HG03439 (cell line): ENCODE data around the gene TMEFF2.

Source experiments
- ATAC-seq: cut with Tn5 transposase; IDR thresholded peaks from one replicate; pipeline ENCODE4 v1.9.1; 2021; ENCODE audit warnings: mild to moderate bottlenecking, moderate library complexity; ENCODE audit not compliant: unreplicated experiment

Gene TMEFF2

GRCh38 chr2:191979221-191979730 is 215.5 kb downstream of the TMEFF2 start:
- no peak for ATAC-seq

GRCh38 chr2:191977754-191978153 is 217.0 kb downstream of the TMEFF2 start:
- ATAC-seq, result no peak

- ATAC-seq, result no peak
Observed at GRCh38 chr2:191976436-191976835, 218.3 kb downstream of the TMEFF2 start.

GRCh38 chr2:191974676-191975075 is 220.1 kb downstream of the TMEFF2 start:
- no peak for ATAC-seq

GRCh38 chr2:191970867-191971266 is 223.9 kb downstream of the TMEFF2 start:
- no peak for ATAC-seq

GRCh38 chr2:191968120-191968519 is 226.6 kb downstream of the TMEFF2 start:
- ATAC-seq, result no peak

DNA sequence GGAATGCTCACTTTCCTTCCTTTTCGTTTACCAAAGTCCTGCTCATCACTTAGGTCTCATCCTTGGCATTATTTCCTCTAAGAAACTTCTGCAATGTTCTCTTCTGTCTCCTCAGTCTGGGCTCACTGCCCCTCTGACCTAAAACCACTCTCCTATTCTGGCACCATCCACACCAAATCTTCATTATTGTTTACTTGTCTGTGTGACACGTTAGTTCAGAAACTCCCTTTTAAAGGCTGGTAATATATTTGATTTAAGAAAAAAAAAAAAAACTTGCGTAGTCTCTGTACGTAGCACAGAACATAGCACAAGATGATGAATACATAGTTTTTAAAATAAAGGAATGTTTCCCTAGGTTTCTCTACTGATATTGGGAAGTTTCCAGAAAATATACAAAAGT is 229.0 kb downstream of the TMEFF2 start:
- ATAC-seq, result no peak

GRCh38 chr2:191961556-191961955 is 233.2 kb downstream of the TMEFF2 start:
- ATAC-seq, result no peak

DNA sequence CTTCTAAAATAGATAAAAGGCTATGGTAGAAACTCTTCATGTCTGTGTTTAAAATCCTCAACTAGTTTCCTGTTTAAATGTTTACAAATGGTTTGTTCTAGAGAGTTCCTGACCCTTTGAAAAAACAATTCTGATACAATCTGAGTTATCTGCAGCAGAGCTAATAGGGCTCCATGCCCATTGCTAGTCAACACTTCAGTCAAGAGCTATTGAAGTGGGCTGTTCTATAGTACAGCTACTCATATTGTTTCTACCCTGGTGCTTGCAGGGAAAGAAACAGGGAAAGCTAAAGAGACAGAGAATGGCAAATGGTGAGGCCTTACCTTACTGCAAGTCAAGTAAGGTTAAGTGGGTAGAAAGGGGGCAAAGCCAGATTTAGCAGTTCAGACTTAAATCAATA is 235.5 kb downstream of the TMEFF2 start:
- no peak for ATAC-seq

DNA sequence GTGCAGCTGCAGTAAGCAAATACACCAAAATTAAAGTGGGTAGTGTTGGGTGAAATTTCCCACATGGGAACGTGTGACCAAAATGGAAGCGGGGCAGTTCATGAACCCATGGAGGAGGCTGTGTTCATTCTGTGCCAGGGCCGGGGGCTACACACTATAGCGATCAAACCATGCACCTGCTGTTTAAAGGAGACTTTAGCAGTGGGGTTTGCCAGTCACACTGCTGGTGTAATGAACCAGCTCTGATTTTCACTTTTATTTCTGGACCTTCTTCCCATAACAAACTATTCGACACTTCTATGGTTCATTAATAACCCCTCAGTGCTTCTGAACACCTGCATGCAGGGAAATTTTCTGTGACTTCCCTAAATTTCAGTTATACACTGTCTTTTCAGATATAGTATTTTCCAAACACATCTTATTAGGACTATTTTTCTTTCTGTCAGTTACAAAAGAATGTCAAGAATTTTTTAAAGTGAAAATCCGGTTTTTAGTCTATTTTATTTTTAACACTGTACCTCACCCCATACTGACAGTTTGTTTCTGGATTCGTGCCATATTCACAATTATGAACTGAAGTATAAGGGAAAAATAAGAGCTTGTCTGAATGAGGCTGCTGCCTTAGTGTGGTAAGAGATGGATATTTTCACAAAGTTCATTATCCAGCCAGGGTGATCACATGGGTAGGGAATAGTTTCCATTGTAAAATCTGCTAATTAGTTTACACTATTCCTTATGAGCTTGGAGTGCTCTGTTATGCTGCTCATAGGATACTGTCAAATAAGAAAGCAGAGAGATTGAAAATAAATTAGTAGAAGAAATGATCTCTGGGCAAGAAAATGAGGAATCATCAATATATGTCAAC is 236.5 kb downstream of the TMEFF2 start:
- no peak for ATAC-seq

- no peak for ATAC-seq
Observed at GRCh38 chr2:191954451-191954850, 240.3 kb downstream of the TMEFF2 start.

DNA sequence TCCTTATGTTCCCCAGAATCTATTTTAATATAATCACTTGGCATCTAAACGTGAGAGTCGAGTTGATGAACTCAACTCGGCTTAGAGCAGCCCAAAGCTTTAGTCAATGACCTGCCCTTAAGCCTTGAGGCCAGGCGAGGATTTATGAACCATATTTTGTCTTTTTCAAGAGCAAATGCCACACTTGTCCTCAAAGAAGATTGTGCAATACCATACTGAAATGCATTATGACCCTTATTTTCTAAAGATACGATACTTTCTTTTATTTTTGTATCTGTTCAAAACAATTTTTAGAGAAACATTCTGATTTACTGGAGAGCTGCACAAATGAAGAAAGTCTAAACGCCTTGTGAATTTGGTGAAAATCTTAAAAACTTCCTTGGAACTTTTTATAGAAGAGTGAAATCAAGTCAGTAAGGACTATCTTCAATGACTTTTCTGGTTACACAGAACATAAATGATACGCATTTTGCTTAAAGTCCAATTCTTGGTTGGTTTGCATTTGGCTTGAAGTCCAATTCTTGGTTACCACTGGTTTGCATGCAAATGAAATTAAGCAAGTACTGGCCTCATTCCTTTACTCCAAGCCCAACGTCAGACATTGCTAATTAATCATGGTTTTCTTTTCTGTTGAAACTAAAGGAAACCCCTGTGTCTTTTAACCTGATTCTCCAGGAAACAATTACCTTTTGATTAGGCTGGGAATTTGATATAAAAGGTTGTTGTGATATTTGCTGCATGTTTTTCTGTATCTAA is 242.0 kb downstream of the TMEFF2 start:
- no peak for ATAC-seq

DNA sequence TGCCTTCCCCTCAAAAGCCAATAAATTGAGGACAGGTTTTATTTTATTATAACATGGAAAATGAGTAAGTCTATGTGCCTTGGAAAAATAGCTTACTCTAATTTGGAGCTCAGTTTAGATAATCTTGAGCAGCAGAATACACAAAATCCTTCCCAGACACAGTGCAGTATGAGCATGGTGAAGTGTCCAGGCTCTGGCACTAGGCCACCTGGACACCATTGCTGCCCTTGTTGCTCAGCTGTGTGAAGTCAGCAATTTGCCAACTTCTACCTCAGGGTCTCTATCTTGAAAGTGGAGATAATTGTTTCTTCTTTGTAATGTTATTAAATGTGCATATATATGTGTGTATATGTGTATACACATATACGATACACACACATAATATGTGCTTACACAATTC is 242.9 kb downstream of the TMEFF2 start:
- ATAC-seq, result no peak

DNA sequence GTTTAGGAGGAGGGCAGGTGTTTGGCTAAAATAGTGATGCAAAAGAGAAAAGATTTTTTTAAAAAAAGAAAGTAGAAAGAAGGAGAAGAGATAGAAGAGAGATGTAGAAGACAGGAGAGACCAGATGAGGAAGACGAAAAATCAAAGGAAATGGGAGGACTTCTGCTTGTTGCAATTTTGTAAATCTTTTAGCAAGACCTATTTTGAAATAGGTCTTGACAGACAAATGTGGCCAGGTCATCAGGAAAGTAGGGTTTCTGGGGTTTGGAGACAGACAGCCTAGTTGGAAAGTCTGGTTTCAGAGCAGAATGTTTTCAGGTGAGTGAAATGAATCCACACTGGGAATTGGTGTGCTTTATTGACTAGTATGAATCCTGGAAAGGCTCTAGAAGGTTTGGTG is 243.4 kb downstream of the TMEFF2 start:
- no peak for ATAC-seq

GRCh38 chr2:191950132-191950874 is 244.4 kb downstream of the TMEFF2 start:
- no peak for ATAC-seq

GRCh38 chr2:191947235-191947634 is 247.5 kb downstream of the TMEFF2 start:
- ATAC-seq, result no peak

DNA sequence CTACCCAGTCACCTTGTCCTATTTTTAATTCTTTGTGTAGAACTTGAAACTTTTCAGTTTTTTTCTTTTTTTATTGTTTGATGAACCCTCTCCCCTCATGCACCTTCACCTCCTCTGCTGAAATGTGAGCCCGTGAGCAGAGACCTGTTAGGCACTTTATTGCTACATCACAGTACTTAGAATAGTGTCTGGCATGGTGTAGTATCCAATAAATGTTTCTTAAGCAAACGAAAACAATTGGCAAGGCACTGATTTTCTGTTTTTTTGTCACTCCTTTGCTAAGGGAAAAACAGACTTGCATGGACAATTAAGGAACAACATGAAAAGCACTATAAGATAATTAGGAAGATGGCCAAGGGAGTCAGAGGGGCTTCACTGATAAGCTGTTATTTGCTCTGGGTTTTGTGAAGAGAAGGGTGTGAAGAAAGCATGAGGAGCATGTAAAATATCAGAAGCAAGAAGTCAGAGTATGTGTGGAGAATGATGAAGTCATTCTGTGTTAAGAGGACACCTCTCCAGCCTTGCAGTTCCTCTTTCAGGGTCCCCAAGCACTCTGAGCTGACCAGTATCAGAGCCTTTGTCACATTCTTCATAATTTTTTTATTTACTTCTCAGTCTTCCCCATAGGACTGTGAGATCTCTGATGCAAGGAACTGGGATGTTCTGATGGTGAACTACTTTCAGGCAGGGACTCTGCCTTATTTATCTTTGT is 248.1 kb downstream of the TMEFF2 start:
- no peak for ATAC-seq

DNA sequence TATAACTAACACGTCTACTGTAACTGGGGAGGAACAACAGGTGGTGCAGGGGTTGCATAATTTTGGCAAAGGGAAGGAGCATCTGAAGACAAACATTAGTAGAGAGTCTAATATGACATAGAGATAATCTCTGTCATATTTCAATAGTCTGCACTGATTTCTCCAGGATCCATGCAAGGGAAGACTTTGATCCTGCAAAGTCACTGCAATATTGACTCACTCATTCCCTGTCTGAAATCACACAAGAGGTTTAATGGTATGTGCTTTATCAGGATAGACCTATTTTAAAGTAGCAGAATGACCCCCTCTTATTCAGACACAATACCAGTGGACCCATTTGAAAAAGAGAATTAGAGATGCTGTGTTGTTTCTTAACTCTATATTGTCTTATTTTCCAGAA is 249.1 kb downstream of the TMEFF2 start:
- ATAC-seq, result no peak

DNA sequence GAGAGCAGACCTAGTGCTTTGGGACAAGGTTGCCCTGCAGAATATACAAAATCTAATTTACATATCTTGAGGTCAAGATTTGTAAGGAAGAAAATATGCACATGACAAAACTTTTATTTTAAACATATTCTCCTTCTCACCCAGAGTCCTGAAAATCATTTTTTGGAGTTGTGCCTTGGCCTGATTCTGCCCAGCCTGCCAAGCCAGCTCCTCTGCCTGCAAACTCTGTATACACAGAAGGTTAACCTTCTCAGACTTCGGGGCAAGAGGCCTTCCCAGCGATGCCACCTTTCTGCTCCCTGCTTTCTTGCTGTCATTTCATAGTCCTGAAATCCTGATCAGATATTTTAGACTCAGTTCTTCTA is 252.0 kb downstream of the TMEFF2 start:
- no peak for ATAC-seq

GRCh38 chr2:191942090-191942738 is 252.5 kb downstream of the TMEFF2 start:
- ATAC-seq, result no peak
